ENCODE results near the gene SERPINB2. TPM values are rescaled to one million over a fixed set of nuclear protein-coding genes. Genes with fewer than 3 reads are reported as not detected.
A peak's percentile ranks its signal among the peaks of the same experiment; 100 is the strongest.
"Not testable (repeated sequence)": the region's sequence is repeated elsewhere in the genome, so short reads cannot be mapped to it uniquely, and the experiment has no call there.

SERPINB2 gene
- total and polyA plus RNA-seq, 12 donors, result 0.12 to 0.20 (median 0.14) TPM; not detected in 9

- DNase-seq, result no peak
- no peaks in the 10 kb centered on the region for H3K9me3 ChIP-seq
- H3K4me1 ChIP-seq, result peaks cover 0 to 14% (median 9%) of the 10 kb centered on the region in 9 donors
- intact Hi-C loops (cut with DNase I), result loop anchor here in 8 of 10 donors (2.0 to 10.0 kb wide), 5 partner anchors 112 to 420 kb away; no protein-coding TSS in a partner anchor
- H3K4me3 ChIP-seq, result peak overlapping the region; percentile 1 to 60 (median 52)
- 30 to 32% methylated on average over 19 of the region's 19 CpGs for WGBS, 2 donors
- peak overlapping the region in 1 of 10 donors; percentile 1 for H3K27ac ChIP-seq
- no peaks in the 10 kb centered on the region for H3K36me3 ChIP-seq
- H3K27me3 ChIP-seq, result peaks cover 0 to 55% (median 36%) of the 10 kb centered on the region in 7 donors
- no peak for TF ChIP-seq CTCF (IDR thresholded peaks at IDR 0.05)
- no peak for ATAC-seq
Measured at GRCh38 chr18:63936932-63937393, 49.5 kb downstream of the SERPINB2 start.

DNA sequence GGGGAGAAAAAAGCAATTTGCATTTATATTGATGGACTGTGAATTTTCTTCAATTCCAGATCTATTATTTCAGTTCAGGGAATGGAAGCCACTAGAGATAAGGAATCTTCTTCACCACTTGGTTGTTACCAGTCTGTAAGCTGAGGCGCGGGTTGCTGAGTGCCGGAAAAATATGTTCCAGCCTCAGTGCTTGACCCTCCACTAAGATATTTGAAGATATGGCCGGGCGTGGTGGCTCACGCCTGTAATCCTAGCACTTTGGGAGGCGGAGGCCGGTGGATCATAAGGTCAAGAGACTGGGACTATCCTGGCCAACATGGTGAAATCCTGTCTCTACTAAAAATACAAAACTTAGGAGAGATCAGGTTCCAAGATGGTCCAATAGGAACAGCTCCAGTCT lies 52.5 kb downstream of the SERPINB2 start:
- H3K36me3 ChIP-seq, result no peaks in the 10 kb centered on the region
- H3K27me3 ChIP-seq, result peaks cover 0 to 59% (median 40%) of the 10 kb centered on the region in 7 donors
- DNase-seq, result no peak
- H3K27ac ChIP-seq, result no peak overlapping the region
- H3K4me3 ChIP-seq, result no peak overlapping the region
- H3K9me3 ChIP-seq, result peaks cover 0 to 1% (median 0%) of the 10 kb centered on the region in 11 donors
- WGBS, 2 donors, result 91 to 93% methylated on average over 8 of the region's 8 CpGs
- ATAC-seq, result no peak
- H3K4me1 ChIP-seq, result peaks cover 0 to 14% (median 9%) of the 10 kb centered on the region in 9 donors
- no peak for TF ChIP-seq CTCF (IDR thresholded peaks at IDR 0.05)
- intact Hi-C loops (cut with DNase I), result no loop called here

- ATAC-seq; H3K36me3 ChIP-seq; DNase-seq; intact Hi-C loops (cut with DNase I); H3K27ac ChIP-seq; H3K4me3 ChIP-seq; H3K9me3 ChIP-seq: not testable (repeated sequence)
- 67 to 75% methylated on average over 17 of the region's 17 CpGs for WGBS, 2 donors
- Histone ChIP-seq H3K4me1 (peaks cover 0 to 12% (median 9%) of the 10 kb centered on the region in 9 donors), H3K27me3 (peaks cover 0 to 61% (median 40%) of the 10 kb centered on the region in 7 donors)
Measured at GRCh38 chr18:63940543-63941050, 53.1 kb downstream of the SERPINB2 start.

- H3K27me3 ChIP-seq, result peaks cover 0 to 47% (median 20%) of the 10 kb centered on the region in 7 donors
- no peaks in the 10 kb centered on the region for H3K36me3 ChIP-seq
- no peak for ATAC-seq
- no peak overlapping the region for H3K4me3 ChIP-seq
- peaks cover 0 to 11% (median 6%) of the 10 kb centered on the region in 9 donors for H3K4me1 ChIP-seq
- no peak for TF ChIP-seq CTCF (IDR thresholded peaks at IDR 0.05)
- no peak for DNase-seq
- no peak overlapping the region for H3K27ac ChIP-seq
- intact Hi-C loops (cut with DNase I), result no loop called here
- H3K9me3 ChIP-seq, result peaks cover 0 to 6% (median 0%) of the 10 kb centered on the region in 11 donors
- WGBS, 2 donors, result 86 to 92% methylated on average over 3 of the region's 3 CpGs
Measured at GRCh38 chr18:63947051-63947790, 59.7 kb downstream of the SERPINB2 start.

All from heart right ventricle (tissue), 16 donors.